ENCODE results near the gene DLX2. TPM values are rescaled to one million over a fixed set of nuclear protein-coding genes. Genes with fewer than 3 reads are reported as not detected.
"Not testable (repeated sequence)": the region's sequence is repeated elsewhere in the genome, so short reads cannot be mapped to it uniquely, and the experiment has no call there.

DLX2 gene
- total RNA-seq = 0.27 TPM

- intact Hi-C loops (cut with DNase I) = loop anchor here (10.0 kb wide), 1 partner anchor 298 kb away; no protein-coding TSS in a partner anchor
- ATAC-seq (peak; percentile 67), DNase-seq (ENCODE audit: low spot score) (peak; percentile 88)
These were observed at the start of gene DLX2 for GRCh38 chr2:172102391-172103359. DLX2 (minus strand) TSS chr2:172102900; CDS start chr2:172102538, 362 bp downstream.

- DNase-seq (ENCODE audit: low spot score) = no peak
- ATAC-seq = no peak
- intact Hi-C loops (cut with DNase I) = no loop called here
These were observed 45.4 kb upstream of the DLX2 start for GRCh38 chr2:172147944-172148650.

GRCh38 chr2:172143817-172144216, 41.1 kb upstream of the DLX2 start:
- ATAC-seq (no peak), DNase-seq (ENCODE audit: low spot score) (no peak)
- intact Hi-C loops (cut with DNase I) = no loop called here

GRCh38 chr2:172138727-172139126, 36.0 kb upstream of the DLX2 start:
- intact Hi-C loops (cut with DNase I) = not testable (repeated sequence)

GRCh38 chr2:172137943-172138342, 35.2 kb upstream of the DLX2 start:
- ATAC-seq (no peak), DNase-seq (ENCODE audit: low spot score) (no peak)
- intact Hi-C loops (cut with DNase I) = no loop called here

More at GRCh38 chr2:172138727-172139126, 36.0 kb upstream of the DLX2 start:
- ATAC-seq; DNase-seq (ENCODE audit: low spot score): not testable (repeated sequence)

- ATAC-seq (no peak), DNase-seq (ENCODE audit: low spot score) (no peak)
- intact Hi-C loops (cut with DNase I) = no loop called here
These were observed 34.4 kb upstream of the DLX2 start for GRCh38 chr2:172137109-172137508.

GRCh38 chr2:172135446-172135845, 32.7 kb upstream of the DLX2 start:
- no peak for ATAC-seq
- DNase-seq (ENCODE audit: low spot score) = no peak
- intact Hi-C loops (cut with DNase I) = no loop called here

- intact Hi-C loops (cut with DNase I) = no loop called here
- DNase-seq (ENCODE audit: low spot score) (no peak), ATAC-seq (no peak)
These were observed 31.6 kb upstream of the DLX2 start for GRCh38 chr2:172134270-172134669.

GRCh38 chr2:172131713-172132555, 29.2 kb upstream of the DLX2 start:
- ATAC-seq (no peak), DNase-seq (ENCODE audit: low spot score) (no peak)
- intact Hi-C loops (cut with DNase I) = no loop called here

GRCh38 chr2:172129404-172129803, 26.7 kb upstream of the DLX2 start:
- intact Hi-C loops (cut with DNase I) = no loop called here
- no peak for ATAC-seq
- no peak for DNase-seq (ENCODE audit: low spot score)

GRCh38 chr2:172128484-172128883, 25.8 kb upstream of the DLX2 start:
- ATAC-seq = no peak
- intact Hi-C loops (cut with DNase I) = no loop called here

GRCh38 chr2:172120118-172120517, 17.4 kb upstream of the DLX2 start:
- ATAC-seq (no peak), DNase-seq (ENCODE audit: low spot score) (no peak)
- intact Hi-C loops (cut with DNase I) = no loop called here

More at GRCh38 chr2:172128484-172128883, 25.8 kb upstream of the DLX2 start:
- no peak for DNase-seq (ENCODE audit: low spot score)

- DNase-seq (ENCODE audit: low spot score) (no peak), ATAC-seq (no peak)
- intact Hi-C loops (cut with DNase I) = no loop called here
These were observed 16.4 kb upstream of the DLX2 start for GRCh38 chr2:172119089-172119488.

- no peak for DNase-seq (ENCODE audit: low spot score)
- intact Hi-C loops (cut with DNase I) = no loop called here
- ATAC-seq = no peak
These were observed 13.4 kb upstream of the DLX2 start for GRCh38 chr2:172116107-172116506.

- ATAC-seq (no peak), DNase-seq (ENCODE audit: low spot score) (no peak)
- intact Hi-C loops (cut with DNase I) = no loop called here
These were observed 11.9 kb upstream of the DLX2 start for GRCh38 chr2:172114579-172114978.

- intact Hi-C loops (cut with DNase I); ATAC-seq; DNase-seq (ENCODE audit: low spot score): not testable (repeated sequence)
These were observed 11.5 kb upstream of the DLX2 start for GRCh38 chr2:172114176-172114575.

GRCh38 chr2:172113617-172114016, 10.9 kb upstream of the DLX2 start:
- peak; percentile 67 for ATAC-seq
- DNase-seq (ENCODE audit: low spot score) = no peak
- intact Hi-C loops (cut with DNase I) = no loop called here

GRCh38 chr2:172109988-172110811, 7.5 kb upstream of the DLX2 start:
- ATAC-seq = no peak
- intact Hi-C loops (cut with DNase I) = loop anchor here (10.0 kb wide), 1 partner anchor 305 kb away; no protein-coding TSS in a partner anchor
- DNase-seq (ENCODE audit: low spot score) = no peak

All from sciatic nerve (tissue), 2 donors.